ENCODE data around the gene MRPL37. TPM values are rescaled to one million over a fixed set of nuclear protein-coding genes. Genes with fewer than 3 reads are reported as not detected.

Gene MRPL37
- total and polyA plus RNA-seq, 2 donors (not counting 3 experiments of a cell fraction or from before 2014, with no cell fraction given), result 45.0 to 109 TPM

DNA sequence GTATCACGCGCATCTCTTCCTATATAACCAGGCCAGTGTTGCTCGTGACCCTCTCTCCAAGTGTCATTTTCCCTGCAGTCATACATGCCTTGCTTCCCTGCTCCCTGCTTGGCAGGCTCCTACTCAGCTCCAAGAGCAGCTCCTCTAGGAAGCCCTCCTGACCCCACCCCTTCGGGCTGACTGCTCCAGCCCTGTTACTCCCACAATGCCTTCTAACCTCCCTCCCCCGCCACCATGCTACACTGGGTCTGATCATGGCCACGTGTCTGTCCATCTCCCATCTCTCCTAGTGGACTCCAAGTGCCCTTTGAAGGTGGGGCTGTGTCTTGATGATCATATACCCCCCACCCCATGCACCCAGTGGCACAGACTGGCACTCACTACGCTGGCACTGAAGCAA is 44.7 kb downstream of the MRPL37 start:
- H2AFZ ChIP-seq (ENCODE audit: low read depth, low read length), result no peak overlapping the region
- H3K27ac ChIP-seq (ENCODE audit: insufficient read depth, low read depth, low read length), result no peak overlapping the region
- H4K20me1 ChIP-seq (replicated peaks; ENCODE audit: control insufficient read depth, extremely low read depth, insufficient read depth, low read length), result no peaks in the 10 kb centered on the region
- no peak overlapping the region for H3K4me2 ChIP-seq (ENCODE audit: insufficient read depth, low read length)
- H3K79me2 ChIP-seq (ENCODE audit: control insufficient read depth, insufficient read depth, low read length), result no peaks in the 10 kb centered on the region
- no peak overlapping the region for H3K9ac ChIP-seq (replicated peaks; ENCODE audit: extremely low read depth, insufficient read depth, low read length)
- H3K9me3 ChIP-seq (replicated peaks; ENCODE audit: control insufficient read depth, insufficient read depth, low read length), result no peaks in the 10 kb centered on the region
- no peak overlapping the region for H3K4me3 ChIP-seq (replicated peaks in 1 of 3; ENCODE audit: insufficient read depth in 1 of 3, low read depth in 1 of 3, low read length in 3 of 3)
- ChIA-PET POLR2A (no interaction called here), CTCF (interaction anchor here (0.8 kb wide), 2 partner anchors 54 to 123 kb away, joined by 3 read pairs; no protein-coding TSS in a partner anchor)
- FAIRE-seq (no peak), DNase-seq (ENCODE audit: low read depth, low spot score) (no peak)
- H3K27me3 ChIP-seq (ENCODE audit: control insufficient read depth in 2 of 2, insufficient read depth in 2 of 2, low read length in 2 of 2), result no peaks in the 10 kb centered on the region
- no TSS peak for BruUV-seq (replicated peaks)
- peaks cover 2 to 19% of the 10 kb centered on the region in 2 experiments for H3K36me3 ChIP-seq (ENCODE audit: control insufficient read depth in 2 of 2, extremely low read depth in 1 of 2, insufficient read depth in 2 of 2, low read length in 2 of 2)
- H3K9me1 ChIP-seq (replicated peaks; ENCODE audit: control insufficient read depth, extremely low read depth, insufficient read depth, low read length), result no peaks in the 10 kb centered on the region
- intact Hi-C loops (cut with micrococcal nuclease) (no loop called here), dilution Hi-C loops (cut with MboI; ENCODE audit: extremely low pct_ligation_motif_present, low sequenced_read_pairs) (no loop called here)
- no peaks in the 10 kb centered on the region for H3K4me1 ChIP-seq (ENCODE audit: control insufficient read depth, extremely low read depth, insufficient read depth, low read length)
- no peak for TF ChIP-seq MYC (IDR thresholded peaks at IDR 0.05; ENCODE audit: low read depth, low read length)
- TF ChIP-seq, protein P1, sequence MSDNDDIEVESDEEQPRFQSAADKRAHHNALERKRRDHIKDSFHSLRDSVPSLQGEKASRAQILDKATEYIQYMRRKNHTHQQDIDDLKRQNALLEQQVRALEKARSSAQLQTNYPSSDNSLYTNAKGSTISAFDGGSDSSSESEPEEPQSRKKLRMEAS (IDR thresholded peaks at IDR 0.05; ENCODE audit: insufficient read depth, insufficient read length), result no peak
- TF ChIP-seq JUN (IDR thresholded peaks at IDR 0.05; ENCODE audit: borderline replicate concordance, insufficient read depth, insufficient read length, low read depth), result no peak
- no peak for TF ChIP-seq EZH2 (IDR thresholded peaks at IDR 0.05; ENCODE audit: borderline replicate concordance, low read depth, low read length, severe bottlenecking)
- no peak for TF ChIP-seq GATA2 (IDR thresholded peaks at IDR 0.05; ENCODE audit: insufficient read depth, insufficient read length, low read depth, low read length)
- no peak for TF ChIP-seq CTCF (IDR thresholded peaks at IDR 0.05; ENCODE audit: extremely low read depth in 1 of 2, insufficient read depth in 1 of 2, low read depth in 1 of 2, low read length in 2 of 2)
- TF ChIP-seq POLR2AphosphoS5 (IDR thresholded peaks at IDR 0.05; ENCODE audit: insufficient read depth, low read depth, low read length), result no peak
- no peak for TF ChIP-seq POLR2A (IDR thresholded peaks at IDR 0.05; ENCODE audit: low read depth, low read length)
- no peak for TF ChIP-seq FOS (IDR thresholded peaks at IDR 0.05; ENCODE audit: borderline replicate concordance, insufficient read depth, low read length)

Data from endothelial cell of umbilical vein (primary cell).